Adipocyte (in vitro differentiated cells): ENCODE results near the gene GNAO1.
A peak's percentile ranks its signal among the peaks of the same experiment; 100 is the strongest.

ENCODE experiments used
- DNase-seq: peaks from one replicate; pipeline ENCODE4 v3.0.0-alpha.2; 2015; ENCODE audit warnings: low read depth
- H3K27me3 ChIP-seq: replicated peaks from 2 replicates; pipeline ENCODE4 v1.7.0; 2013; ENCODE audit warnings: mild to moderate bottlenecking, low read length, moderate library complexity; ENCODE audit not compliant: control insufficient read depth, insufficient read depth
- H3K36me3 ChIP-seq: 2 replicates; pipeline ENCODE4 v1.7.0; 2013; ENCODE audit warnings: low read length, mild to moderate bottlenecking, moderate library complexity; ENCODE audit not compliant: control insufficient read depth, insufficient read depth, severe bottlenecking
- H3K4me1 ChIP-seq: 2 replicates; pipeline ENCODE4 v1.7.0; 2013; ENCODE audit warnings: mild to moderate bottlenecking, low read length, moderate library complexity; ENCODE audit not compliant: control insufficient read depth, insufficient read depth
- H3K4me3 ChIP-seq: 2 replicates; pipeline ENCODE4 v1.7.0; 2013; ENCODE audit warnings: mild to moderate bottlenecking, low read length, moderate library complexity
- H3K9ac ChIP-seq: 2 replicates; pipeline ENCODE4 v1.7.0; 2013; ENCODE audit warnings: mild to moderate bottlenecking, low read length, moderate library complexity
- H3K9me3 ChIP-seq: 2 replicates; pipeline ENCODE4 v1.7.0; 2013; ENCODE audit warnings: mild to moderate bottlenecking, low read length, moderate library complexity; ENCODE audit not compliant: control insufficient read depth

Gene GNAO1

GRCh38 chr16:56364865-56365264, 173.6 kb downstream of the GNAO1 start:
- Histone ChIP-seq H3K9me3 (no peaks in the 10 kb centered on the region), H3K4me1 (peaks cover 2% of the 10 kb centered on the region), H3K27me3 (no peaks in the 10 kb centered on the region), H3K4me3 (no peak overlapping the region), H3K9ac (no peak overlapping the region), H3K36me3 (peaks cover 85% of the 10 kb centered on the region)
- DNase-seq, result no peak

- DNase-seq, result no peak
- Histone ChIP-seq H3K4me3 (no peak overlapping the region), H3K9ac (no peak overlapping the region), H3K36me3 (peaks cover 80% of the 10 kb centered on the region), H3K27me3 (no peaks in the 10 kb centered on the region), H3K4me1 (peaks cover 9% of the 10 kb centered on the region), H3K9me3 (no peaks in the 10 kb centered on the region)
Observed at GRCh38 chr16:56365552-56365951, 174.3 kb downstream of the GNAO1 start.

- no peak overlapping the region for H3K4me3 ChIP-seq
- peaks cover 72% of the 10 kb centered on the region for H3K36me3 ChIP-seq
- DNase-seq, result no peak
- H3K27me3 ChIP-seq, result no peaks in the 10 kb centered on the region
- H3K9me3 ChIP-seq, result no peaks in the 10 kb centered on the region
- peaks cover 20% of the 10 kb centered on the region for H3K4me1 ChIP-seq
- H3K9ac ChIP-seq, result no peak overlapping the region
Observed at GRCh38 chr16:56366945-56367344, 175.7 kb downstream of the GNAO1 start.

GRCh38 chr16:56367764-56368163, 176.5 kb downstream of the GNAO1 start:
- H3K4me1 ChIP-seq, result peaks cover 20% of the 10 kb centered on the region

GRCh38 chr16:56368545-56368944, 177.3 kb downstream of the GNAO1 start:
- H3K27me3 ChIP-seq, result no peaks in the 10 kb centered on the region
- H3K36me3 ChIP-seq, result peaks cover 61% of the 10 kb centered on the region
- H3K9me3 ChIP-seq, result no peaks in the 10 kb centered on the region
- peaks cover 20% of the 10 kb centered on the region for H3K4me1 ChIP-seq
- DNase-seq, result no peak
- no peak overlapping the region for H3K4me3 ChIP-seq
- H3K9ac ChIP-seq, result no peak overlapping the region

More at GRCh38 chr16:56367764-56368163, 176.5 kb downstream of the GNAO1 start:
- H3K9ac ChIP-seq, result no peak overlapping the region
- H3K4me3 ChIP-seq, result no peak overlapping the region
- no peaks in the 10 kb centered on the region for H3K9me3 ChIP-seq
- H3K36me3 ChIP-seq, result peaks cover 64% of the 10 kb centered on the region
- DNase-seq, result no peak
- no peaks in the 10 kb centered on the region for H3K27me3 ChIP-seq

- no peaks in the 10 kb centered on the region for H3K27me3 ChIP-seq
- peaks cover 20% of the 10 kb centered on the region for H3K4me1 ChIP-seq
- no peak for DNase-seq
- no peak overlapping the region for H3K4me3 ChIP-seq
- no peaks in the 10 kb centered on the region for H3K9me3 ChIP-seq
- no peak overlapping the region for H3K9ac ChIP-seq
- H3K36me3 ChIP-seq, result peaks cover 60% of the 10 kb centered on the region
Observed at GRCh38 chr16:56369202-56369601, 177.9 kb downstream of the GNAO1 start.

GRCh38 chr16:56370185-56370874, 179.0 kb downstream of the GNAO1 start:
- DNase-seq, result peak; percentile 68
- peaks cover 20% of the 10 kb centered on the region for H3K4me1 ChIP-seq
- H3K9me3 ChIP-seq, result no peaks in the 10 kb centered on the region
- no peaks in the 10 kb centered on the region for H3K27me3 ChIP-seq
- H3K36me3 ChIP-seq, result peaks cover 58% of the 10 kb centered on the region
- no peak overlapping the region for H3K4me3 ChIP-seq
- no peak overlapping the region for H3K9ac ChIP-seq

- Histone ChIP-seq H3K4me3 (no peak overlapping the region), H3K4me1 (peaks cover 20% of the 10 kb centered on the region), H3K27me3 (no peaks in the 10 kb centered on the region), H3K9ac (no peak overlapping the region), H3K36me3 (peaks cover 55% of the 10 kb centered on the region), H3K9me3 (no peaks in the 10 kb centered on the region)
- DNase-seq, result peak; percentile 73
Observed at GRCh38 chr16:56370875-56371659, 179.8 kb downstream of the GNAO1 start.

GRCh38 chr16:56371660-56371937, 180.3 kb downstream of the GNAO1 start:
- Histone ChIP-seq H3K36me3 (peaks cover 51% of the 10 kb centered on the region), H3K27me3 (no peaks in the 10 kb centered on the region), H3K4me3 (no peak overlapping the region), H3K4me1 (peaks cover 20% of the 10 kb centered on the region), H3K9me3 (no peaks in the 10 kb centered on the region), H3K9ac (no peak overlapping the region)
- DNase-seq, result no peak

- no peak overlapping the region for H3K4me3 ChIP-seq
- H3K27me3 ChIP-seq, result no peaks in the 10 kb centered on the region
- no peak overlapping the region for H3K9ac ChIP-seq
- H3K9me3 ChIP-seq, result no peaks in the 10 kb centered on the region
- no peak for DNase-seq
- peaks cover 45% of the 10 kb centered on the region for H3K36me3 ChIP-seq
- peaks cover 20% of the 10 kb centered on the region for H3K4me1 ChIP-seq
Observed at GRCh38 chr16:56372013-56372634, 180.8 kb downstream of the GNAO1 start.

- no peak overlapping the region for H3K4me3 ChIP-seq
- peaks cover 20% of the 10 kb centered on the region for H3K4me1 ChIP-seq
- no peaks in the 10 kb centered on the region for H3K27me3 ChIP-seq
- no peak overlapping the region for H3K9ac ChIP-seq
- H3K36me3 ChIP-seq, result peaks cover 45% of the 10 kb centered on the region
- peak; percentile 13 for DNase-seq
- no peaks in the 10 kb centered on the region for H3K9me3 ChIP-seq
Observed at GRCh38 chr16:56373003-56373402, 181.7 kb downstream of the GNAO1 start.
